Sigmoid colon (tissue), 7 donors: ENCODE results near the gene KRT17. TPM values are rescaled to one million over a fixed set of nuclear protein-coding genes. Genes with fewer than 3 reads are reported as not detected.
"Not testable (repeated sequence)": the region's sequence is repeated elsewhere in the genome, so short reads cannot be mapped to it uniquely, and the experiment has no call there.

Experiments used
- DNase-seq: peaks from one replicate; pipeline ENCODE4 v3.0.0-alpha.2; 2019
- H3K27ac ChIP-seq, 4 donors: fragments of 200-600 bp; sonication (generic); one replicate each; pipeline ENCODE4 v1.5.1; 2016 to 2019; ENCODE audit warnings: mild to moderate bottlenecking in 1 of 4
- H3K27me3 ChIP-seq, 3 donors: fragments of 200-600 bp; sonication (generic); one replicate each; pipeline ENCODE4 v1.5.1; 2019; ENCODE audit warnings: mild to moderate bottlenecking in 1 of 3
- H3K36me3 ChIP-seq, 4 donors: fragments of 200-600 bp; sonication (generic); one replicate each; pipeline ENCODE4 v1.5.1; 2016 to 2019
- H3K4me1 ChIP-seq, 4 donors: fragments of 200-600 bp; sonication (generic); one replicate each; pipeline ENCODE4 v1.5.1; 2017 to 2019
- H3K4me3 ChIP-seq, 4 donors: fragments of 200-600 bp; sonication (generic); one replicate each; pipeline ENCODE4 v1.5.1; 2017 to 2019; ENCODE audit warnings: mild to moderate bottlenecking in 2 of 4, moderate library complexity in 1 of 4
- H3K9me3 ChIP-seq, 4 donors: fragments of 200-600 bp in 3 of 4; sonication (generic) in 3 of 4; one replicate each; pipeline versions ENCODE4 v1.5.1 to v1.6.1; 2013 to 2019
- EP300 ChIP-seq, 4 donors: sonication (generic); formaldehyde crosslinking; IDR thresholded peaks; one replicate each; pipeline ENCODE4 v1.6.1; 2017; ENCODE audit warnings: antibody characterized with exemption in 4 of 4
- POLR2A ChIP-seq, 2 donors: fragments of 450-650 bp; IDR thresholded peaks; one replicate each; pipeline ENCODE4 v1.6.1; 2016; ENCODE audit warnings: antibody characterized with exemption in 2 of 2, mild to moderate bottlenecking in 2 of 2, moderate library complexity in 2 of 2
- POLR2AphosphoS5 ChIP-seq, 4 donors: sonication (generic); formaldehyde crosslinking; IDR thresholded peaks; one replicate each; pipeline ENCODE4 v1.6.1; 2017; ENCODE audit warnings: antibody characterized with exemption in 4 of 4
- WGBS, 2 donors: extraction: QIAGEN DNeasy Blood & Tissue Kit; methylation state at CpG; one replicate each; pipeline ENCODE4 v1.1.7; 2013; 5-methylcytosine and 5-hydroxymethylcytosine counted together
- intact Hi-C: fragments of 100-400 bp; cut with DNase I; formaldehyde crosslinking; loops from one replicate; pipeline ENCODE4 v1.15.1; 2023
- polyA plus RNA-seq, 3 donors: library from polyadenylated mRNA; stranded (reverse); fragments of 200-250 nt; gene quantifications; one replicate each; pipeline ENCODE4 v1.2.3, GENCODE V29; 2013
- total RNA-seq, 4 donors: library from RNA; depleted of rRNA; stranded (reverse); fragments of >200 nt; gene quantifications; one replicate each; pipeline ENCODE4 v1.1.0, GENCODE V29; 2016
- TF ChIP-seq, protein P1 (sequence below), 4 experiments: fragments of 450-650 bp in 3 of 4; fragments of 200-600 bp in 1 of 4; IDR thresholded peaks; one replicate each; pipeline ENCODE4 v1.5.1; 2016 to 2019; ENCODE audit warnings: antibody characterized with exemption in 4 of 4, mild to moderate bottlenecking in 3 of 4, moderate library complexity in 2 of 4
- donor health status: healthy with polysubstance abuse.
- donor health status: Bipolar disorder and iron deficiency.
- donor health status: healthy.

The KRT17 gene
- total and polyA plus RNA-seq, 7 donors: 0.17 to 5.3 (median 1.2) TPM; not detected in 4

DNA sequence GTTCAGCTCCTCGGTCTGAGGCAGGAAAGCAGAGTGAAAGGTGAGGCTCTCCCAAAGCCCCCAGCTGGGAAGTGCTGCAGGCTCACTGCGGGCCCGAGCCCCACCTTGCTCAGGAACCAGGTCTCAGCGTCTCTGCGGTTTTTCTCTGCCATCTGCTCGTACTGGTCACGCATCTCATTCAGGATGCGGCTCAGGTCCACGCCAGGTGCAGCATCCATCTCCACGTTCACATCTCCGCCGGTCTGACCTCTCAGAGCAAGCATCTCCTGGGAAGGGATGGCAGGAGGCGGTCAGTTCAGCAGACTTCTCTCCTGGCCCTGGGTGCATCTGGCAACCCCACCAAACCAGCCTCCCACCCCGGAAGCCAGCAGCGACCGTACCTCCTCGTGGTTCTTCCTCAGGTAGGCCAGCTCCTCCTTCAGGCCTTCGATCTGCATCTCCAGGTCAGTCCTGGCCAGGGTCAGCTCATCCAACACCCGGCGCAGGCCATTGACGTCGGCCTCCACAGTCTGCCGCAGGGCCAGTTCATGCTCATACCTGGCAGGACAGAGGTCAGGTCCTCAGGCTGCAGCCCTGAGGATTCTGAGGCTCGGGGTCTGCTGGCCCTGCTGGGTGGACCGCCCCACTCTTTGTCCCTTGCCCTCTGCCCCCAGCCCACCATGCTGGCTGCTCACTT lies 13.3 kb downstream of the KRT17 start:
- intact Hi-C loops: no loop called here
- DNase-seq: peak; percentile 50
- Histone ChIP-seq H3K4me1 (no peaks in the 10 kb centered on the region), H3K4me3 (no peak overlapping the region), H3K9me3 (peaks cover 0 to 9% (median 5%) of the 10 kb centered on the region in 4 donors), H3K36me3 (no peaks in the 10 kb centered on the region), H3K27me3 (peaks cover 0 to 8% (median 0%) of the 10 kb centered on the region in 3 donors), H3K27ac (no peak overlapping the region)
- WGBS, 2 donors: 88 to 90% methylated on average over 25 of the region's 25 CpGs
- no peak for TF ChIP-seq POLR2A (IDR thresholded peaks at IDR 0.05)
- no peak for TF ChIP-seq POLR2AphosphoS5 (IDR thresholded peaks at IDR 0.05)
- TF ChIP-seq EP300 (IDR thresholded peaks at IDR 0.05): no peak
- TF ChIP-seq, protein P1, sequence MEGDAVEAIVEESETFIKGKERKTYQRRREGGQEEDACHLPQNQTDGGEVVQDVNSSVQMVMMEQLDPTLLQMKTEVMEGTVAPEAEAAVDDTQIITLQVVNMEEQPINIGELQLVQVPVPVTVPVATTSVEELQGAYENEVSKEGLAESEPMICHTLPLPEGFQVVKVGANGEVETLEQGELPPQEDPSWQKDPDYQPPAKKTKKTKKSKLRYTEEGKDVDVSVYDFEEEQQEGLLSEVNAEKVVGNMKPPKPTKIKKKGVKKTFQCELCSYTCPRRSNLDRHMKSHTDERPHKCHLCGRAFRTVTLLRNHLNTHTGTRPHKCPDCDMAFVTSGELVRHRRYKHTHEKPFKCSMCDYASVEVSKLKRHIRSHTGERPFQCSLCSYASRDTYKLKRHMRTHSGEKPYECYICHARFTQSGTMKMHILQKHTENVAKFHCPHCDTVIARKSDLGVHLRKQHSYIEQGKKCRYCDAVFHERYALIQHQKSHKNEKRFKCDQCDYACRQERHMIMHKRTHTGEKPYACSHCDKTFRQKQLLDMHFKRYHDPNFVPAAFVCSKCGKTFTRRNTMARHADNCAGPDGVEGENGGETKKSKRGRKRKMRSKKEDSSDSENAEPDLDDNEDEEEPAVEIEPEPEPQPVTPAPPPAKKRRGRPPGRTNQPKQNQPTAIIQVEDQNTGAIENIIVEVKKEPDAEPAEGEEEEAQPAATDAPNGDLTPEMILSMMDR (IDR thresholded peaks at IDR 0.05): no peak

DNA sequence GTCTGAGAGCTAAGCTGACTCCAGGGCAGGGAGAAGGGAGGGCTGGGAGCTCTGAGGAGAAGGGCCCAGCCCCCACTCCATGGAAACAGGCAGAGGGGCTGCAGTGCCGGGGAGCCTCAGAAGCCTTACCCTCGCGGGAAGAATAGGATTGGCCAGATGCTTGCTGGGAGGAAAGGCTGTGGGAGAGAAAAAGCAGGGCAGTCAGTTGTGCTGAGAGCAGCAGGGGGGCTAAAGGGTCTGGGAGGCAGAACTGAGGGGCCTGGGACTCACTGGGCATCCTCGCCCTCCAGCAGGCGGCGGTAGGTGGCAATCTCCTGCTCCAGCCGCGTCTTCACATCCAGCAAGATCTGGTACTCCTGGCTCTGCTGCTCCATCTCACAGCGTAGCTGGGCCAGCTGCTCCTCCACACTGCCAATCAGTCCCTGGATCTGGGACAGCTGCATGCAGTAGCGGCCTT lies 14.3 kb downstream of the KRT17 start:
- peaks cover 0 to 10% (median 5%) of the 10 kb centered on the region in 4 donors for H3K9me3 ChIP-seq
- H3K27me3 ChIP-seq, H3K4me1 ChIP-seq, H3K4me3 ChIP-seq, intact Hi-C loops, H3K27ac ChIP-seq, H3K36me3 ChIP-seq: not testable (repeated sequence)
- DNase-seq: peak; percentile 43
- 13 to 21% methylated on average over 10 of the region's 10 CpGs for WGBS, 2 donors

DNA sequence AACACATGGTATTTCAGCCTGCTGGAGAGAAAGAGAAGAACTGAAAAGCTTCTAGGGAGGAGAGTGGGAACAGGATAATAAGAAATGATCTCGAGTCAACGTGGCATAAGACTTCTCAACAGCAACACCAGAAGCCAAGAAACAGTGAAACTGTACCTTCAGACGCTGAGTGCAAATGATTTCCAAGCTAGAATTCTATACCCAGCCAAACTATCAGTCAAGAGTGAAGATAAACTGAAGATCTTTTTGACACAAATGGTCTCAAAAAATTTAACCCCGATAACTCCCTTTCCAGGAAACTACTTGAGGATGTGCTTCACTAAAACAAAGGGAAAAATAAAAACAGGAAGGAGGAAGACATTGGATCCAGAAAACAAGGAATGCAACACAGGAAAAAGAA lies 17.4 kb downstream of the KRT17 start:
- intact Hi-C loops, H3K27ac ChIP-seq, DNase-seq, H3K4me1 ChIP-seq, H3K4me3 ChIP-seq, H3K27me3 ChIP-seq, H3K36me3 ChIP-seq: not testable (repeated sequence)
- peaks cover 0 to 10% (median 5%) of the 10 kb centered on the region in 4 donors for H3K9me3 ChIP-seq
- 82 to 90% methylated on average over 4 of the region's 4 CpGs for WGBS, 2 donors

DNA sequence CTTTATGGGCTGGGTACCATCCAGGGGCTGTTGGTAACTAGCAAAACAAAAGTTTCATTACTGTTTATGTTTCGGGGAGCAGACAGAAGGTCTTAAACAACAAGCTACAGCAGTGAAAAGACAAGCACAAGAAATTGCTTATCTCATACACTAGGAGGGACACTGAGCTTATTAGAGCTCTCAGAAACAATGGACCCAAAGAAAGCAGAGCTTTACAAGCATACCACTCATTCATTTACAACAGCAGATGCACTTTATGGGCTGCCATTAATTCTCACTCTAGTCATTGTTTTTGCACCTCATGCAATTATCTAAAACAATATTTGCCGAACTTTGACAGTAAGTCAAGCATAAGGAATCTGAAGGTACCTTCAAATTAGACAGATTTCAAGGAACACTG lies 21.9 kb downstream of the KRT17 start:
- H3K9me3 ChIP-seq: peaks cover 0 to 10% (median 5%) of the 10 kb centered on the region in 4 donors
- no peak for DNase-seq
- H3K27me3 ChIP-seq: no peaks in the 10 kb centered on the region
- TF ChIP-seq POLR2A (IDR thresholded peaks at IDR 0.05) (no peak), EP300 (IDR thresholded peaks at IDR 0.05) (no peak), POLR2AphosphoS5 (IDR thresholded peaks at IDR 0.05) (no peak)
- TF ChIP-seq, protein P1 (IDR thresholded peaks at IDR 0.05): no peak
- no peak overlapping the region for H3K4me3 ChIP-seq
- H3K36me3 ChIP-seq: no peaks in the 10 kb centered on the region
- intact Hi-C loops: no loop called here
- WGBS, 2 donors: 9 to 54% methylated on average over 2 of the region's 2 CpGs
- no peaks in the 10 kb centered on the region for H3K4me1 ChIP-seq
- H3K27ac ChIP-seq: no peak overlapping the region

DNA sequence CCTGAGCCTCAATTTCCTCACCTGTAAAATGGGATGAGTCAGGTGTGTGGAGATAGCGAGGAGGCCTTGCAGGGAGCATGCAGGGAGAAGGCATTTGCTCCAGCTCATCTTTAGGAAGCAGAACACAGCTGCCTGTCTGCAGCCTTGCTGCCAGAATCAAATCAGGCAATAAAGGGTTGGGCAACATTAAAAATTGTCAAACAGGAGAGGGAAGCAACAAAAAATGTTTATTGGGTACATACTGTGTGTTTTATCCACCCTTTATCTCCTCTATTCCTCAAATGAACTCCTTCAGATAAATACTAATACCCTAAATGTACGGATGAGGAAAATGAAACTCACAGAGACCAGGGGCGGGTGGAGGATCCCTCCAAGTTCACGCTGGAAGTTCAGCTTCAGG lies 24.1 kb downstream of the KRT17 start:
- no peak overlapping the region for H3K27ac ChIP-seq
- TF ChIP-seq POLR2A (IDR thresholded peaks at IDR 0.05) (no peak), POLR2AphosphoS5 (IDR thresholded peaks at IDR 0.05) (no peak), EP300 (IDR thresholded peaks at IDR 0.05) (no peak)
- TF ChIP-seq, protein P1 (IDR thresholded peaks at IDR 0.05): no peak
- WGBS, 2 donors: 71 to 83% methylated on average over 4 of the region's 4 CpGs
- H3K9me3 ChIP-seq: no peaks in the 10 kb centered on the region
- DNase-seq: no peak
- H3K36me3 ChIP-seq: no peaks in the 10 kb centered on the region
- no peaks in the 10 kb centered on the region for H3K4me1 ChIP-seq
- H3K27me3 ChIP-seq: no peaks in the 10 kb centered on the region
- intact Hi-C loops: no loop called here
- H3K4me3 ChIP-seq: no peak overlapping the region

DNA sequence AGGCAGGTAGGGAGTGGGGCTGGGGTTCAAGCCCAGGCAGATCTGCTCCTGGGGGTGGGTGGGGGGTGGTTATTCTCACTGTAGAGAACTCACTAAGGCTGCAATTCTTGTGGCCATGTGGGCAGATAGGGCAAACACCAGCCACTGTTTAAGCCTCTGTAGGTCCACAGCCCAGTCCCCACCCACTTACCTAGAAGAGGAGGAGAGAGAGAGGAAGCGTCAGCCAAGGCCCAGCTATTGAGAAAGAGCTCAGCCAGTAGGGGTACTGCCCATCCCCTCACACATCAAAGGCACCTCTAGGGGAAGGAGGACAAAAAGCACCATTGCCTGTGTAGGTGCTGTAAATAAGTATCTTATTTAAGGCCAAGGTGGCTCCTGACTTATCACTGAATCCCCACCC lies 24.7 kb downstream of the KRT17 start:
- H3K9me3 ChIP-seq: no peaks in the 10 kb centered on the region
- TF ChIP-seq, protein P1 (IDR thresholded peaks at IDR 0.05): no peak
- no peak for TF ChIP-seq POLR2A (IDR thresholded peaks at IDR 0.05)
- TF ChIP-seq EP300 (IDR thresholded peaks at IDR 0.05): no peak
- no peak for TF ChIP-seq POLR2AphosphoS5 (IDR thresholded peaks at IDR 0.05)
- intact Hi-C loops: no loop called here
- no peak overlapping the region for H3K4me3 ChIP-seq
- H3K36me3 ChIP-seq: no peaks in the 10 kb centered on the region
- H3K4me1 ChIP-seq: no peaks in the 10 kb centered on the region
- H3K27me3 ChIP-seq: no peaks in the 10 kb centered on the region
- no peak overlapping the region for H3K27ac ChIP-seq
- 74 to 83% methylated on average over 1 of the region's 1 CpG for whole genome bisulfite sequencing, 2 donors
- DNase-seq: no peak
